ENCODE measurements around the gene ITGB6. TPM values are rescaled to one million over a fixed set of nuclear protein-coding genes. Genes with fewer than 3 reads are reported as not detected.

The ITGB6 gene
- total and polyA plus RNA-seq, 10 of the 15 experiments (the other 5 are each of a cell fraction or from before 2014, with no cell fraction given) = 0.04 TPM; not detected in 9

DNA sequence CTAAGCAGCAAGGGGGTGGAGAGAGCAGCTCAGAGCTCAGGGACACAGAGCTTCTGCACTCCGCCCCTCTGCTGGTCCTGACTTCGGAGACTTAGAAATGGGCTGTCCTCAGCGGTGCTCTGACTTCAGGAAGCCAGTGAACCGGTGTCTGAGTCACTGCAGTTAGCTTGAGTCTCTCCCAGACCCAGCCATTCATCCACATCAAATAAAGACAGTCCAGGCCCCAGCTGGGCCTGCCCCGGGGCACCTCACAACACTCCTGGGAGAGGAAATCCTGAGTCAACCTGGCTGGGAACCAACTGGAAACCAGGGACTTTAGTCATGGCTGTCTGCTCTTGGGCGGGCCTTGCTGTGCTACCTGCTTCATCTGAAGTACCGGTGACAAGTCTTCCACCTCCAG lies 5.4 kb upstream of the ITGB6 start:
- Histone ChIP-seq H3K79me2 (ENCODE audit: control insufficient read depth, insufficient read depth, low read length) (no peaks in the 10 kb centered on the region), H3K4me1 (ENCODE audit: control insufficient read depth, insufficient read depth, low read length) (peaks cover 31% of the 10 kb centered on the region), H2AFZ (ENCODE audit: control insufficient read depth, low read depth, low read length) (no peak overlapping the region), H3K27me3 (replicated peaks in 1 of 2; ENCODE audit: control insufficient read depth in 2 of 2, insufficient read depth in 2 of 2, low read length in 1 of 2) (no peaks in the 10 kb centered on the region), H3K9ac (ENCODE audit: control insufficient read depth, insufficient read depth, low read length) (no peak overlapping the region), H3K27ac (ENCODE audit: control insufficient read depth, insufficient read depth) (no peak overlapping the region), H3K9me3 (replicated peaks; ENCODE audit: control insufficient read depth, insufficient read depth, low read length) (peaks cover 2% of the 10 kb centered on the region; the same call in 2 of the 3 replicates), H3K4me3 (no peak overlapping the region), H4K20me1 (ENCODE audit: control insufficient read depth, insufficient read depth) (no peaks in the 10 kb centered on the region), H3K36me3 (ENCODE audit: control insufficient read depth in 2 of 2, insufficient read depth in 2 of 2, low read length in 1 of 2) (no peaks in the 10 kb centered on the region; a peak in 1 of 4 replicates), H3K4me2 (ENCODE audit: control insufficient read depth, insufficient read depth) (no peak overlapping the region)
- ChIA-PET CTCF (interaction anchor here (1.0 to 1.9 kb wide), 2 partner anchors 65 to 95 kb away, joined by 3 to 8 read pairs; no protein-coding TSS in a partner anchor), RAD21 (ENCODE audit: unreplicated experiment) (interaction anchor here (0.7 kb wide), 1 partner anchor 95 kb away, joined by 3 read pairs; no protein-coding TSS in a partner anchor), POLR2A (no interaction called here), SMC1A (ENCODE audit: uncharacterized antibody, unreplicated experiment) (no interaction called here)
- no TSS peak for BruUV-seq (replicated peaks)
- in situ Hi-C loops (cut with MboI) (no loop called here), intact Hi-C loops (cut with micrococcal nuclease; ENCODE audit: unreplicated experiment) (loop anchor here (5.0 to 10.0 kb wide), 2 partner anchors 38 to 311 kb away; no protein-coding TSS in a partner anchor)
- no peak for ATAC-seq
- FAIRE-seq = no peak
- no peak for DNase-seq (ENCODE audit: low read depth, low spot score)
- WGBS (ENCODE audit: insufficient coverage, insufficient replicate concordance, low lambda C conversion rate, missing lambda C conversion rate) = 98% methylated on average over 7 of the region's 7 CpGs
- TF ChIP-seq, protein P1, sequence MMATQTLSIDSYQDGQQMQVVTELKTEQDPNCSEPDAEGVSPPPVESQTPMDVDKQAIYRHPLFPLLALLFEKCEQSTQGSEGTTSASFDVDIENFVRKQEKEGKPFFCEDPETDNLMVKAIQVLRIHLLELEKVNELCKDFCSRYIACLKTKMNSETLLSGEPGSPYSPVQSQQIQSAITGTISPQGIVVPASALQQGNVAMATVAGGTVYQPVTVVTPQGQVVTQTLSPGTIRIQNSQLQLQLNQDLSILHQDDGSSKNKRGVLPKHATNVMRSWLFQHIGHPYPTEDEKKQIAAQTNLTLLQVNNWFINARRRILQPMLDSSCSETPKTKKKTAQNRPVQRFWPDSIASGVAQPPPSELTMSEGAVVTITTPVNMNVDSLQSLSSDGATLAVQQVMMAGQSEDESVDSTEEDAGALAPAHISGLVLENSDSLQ (IDR thresholded peaks at IDR 0.05) = no peak
- no peak for TF ChIP-seq LARP7 (IDR thresholded peaks at IDR 0.05)
- no peak for TF ChIP-seq SUPT20H (IDR thresholded peaks at IDR 0.05; ENCODE audit: borderline replicate concordance, control insufficient read depth, low read depth, low read length)
- TF ChIP-seq SMC3 (IDR thresholded peaks at IDR 0.05; ENCODE audit: borderline replicate concordance, low read length) = no peak; the same call in 1 of the 2 replicates
- TF ChIP-seq ZSCAN29 (IDR thresholded peaks at IDR 0.05) = no peak
- TF ChIP-seq NFYA (IDR thresholded peaks at IDR 0.05; ENCODE audit: borderline replicate concordance, low read depth, low read length) = no peak
- TF ChIP-seq STAT1 (conservative IDR thresholded peaks at IDR 0.05) = no peak
- TF ChIP-seq, protein P2, sequence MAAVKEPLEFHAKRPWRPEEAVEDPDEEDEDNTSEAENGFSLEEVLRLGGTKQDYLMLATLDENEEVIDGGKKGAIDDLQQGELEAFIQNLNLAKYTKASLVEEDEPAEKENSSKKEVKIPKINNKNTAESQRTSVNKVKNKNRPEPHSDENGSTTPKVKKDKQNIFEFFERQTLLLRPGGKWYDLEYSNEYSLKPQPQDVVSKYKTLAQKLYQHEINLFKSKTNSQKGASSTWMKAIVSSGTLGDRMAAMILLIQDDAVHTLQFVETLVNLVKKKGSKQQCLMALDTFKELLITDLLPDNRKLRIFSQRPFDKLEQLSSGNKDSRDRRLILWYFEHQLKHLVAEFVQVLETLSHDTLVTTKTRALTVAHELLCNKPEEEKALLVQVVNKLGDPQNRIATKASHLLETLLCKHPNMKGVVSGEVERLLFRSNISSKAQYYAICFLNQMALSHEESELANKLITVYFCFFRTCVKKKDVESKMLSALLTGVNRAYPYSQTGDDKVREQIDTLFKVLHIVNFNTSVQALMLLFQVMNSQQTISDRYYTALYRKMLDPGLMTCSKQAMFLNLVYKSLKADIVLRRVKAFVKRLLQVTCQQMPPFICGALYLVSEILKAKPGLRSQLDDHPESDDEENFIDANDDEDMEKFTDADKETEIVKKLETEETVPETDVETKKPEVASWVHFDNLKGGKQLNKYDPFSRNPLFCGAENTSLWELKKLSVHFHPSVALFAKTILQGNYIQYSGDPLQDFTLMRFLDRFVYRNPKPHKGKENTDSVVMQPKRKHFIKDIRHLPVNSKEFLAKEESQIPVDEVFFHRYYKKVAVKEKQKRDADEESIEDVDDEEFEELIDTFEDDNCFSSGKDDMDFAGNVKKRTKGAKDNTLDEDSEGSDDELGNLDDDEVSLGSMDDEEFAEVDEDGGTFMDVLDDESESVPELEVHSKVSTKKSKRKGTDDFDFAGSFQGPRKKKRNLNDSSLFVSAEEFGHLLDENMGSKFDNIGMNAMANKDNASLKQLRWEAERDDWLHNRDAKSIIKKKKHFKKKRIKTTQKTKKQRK (IDR thresholded peaks at IDR 0.05; ENCODE audit: low read depth, low read length) = no peak
- TF ChIP-seq NR2C1 (IDR thresholded peaks at IDR 0.05) = no peak
- no peak for TF ChIP-seq IKZF1 (conservative IDR thresholded peaks at IDR 0.05)
- no peak for TF ChIP-seq NFIC (IDR thresholded peaks at IDR 0.05; ENCODE audit: low read depth, low read length)
- no peak for TF ChIP-seq JUNB (IDR thresholded peaks at IDR 0.05)
- TF ChIP-seq, protein P3, sequence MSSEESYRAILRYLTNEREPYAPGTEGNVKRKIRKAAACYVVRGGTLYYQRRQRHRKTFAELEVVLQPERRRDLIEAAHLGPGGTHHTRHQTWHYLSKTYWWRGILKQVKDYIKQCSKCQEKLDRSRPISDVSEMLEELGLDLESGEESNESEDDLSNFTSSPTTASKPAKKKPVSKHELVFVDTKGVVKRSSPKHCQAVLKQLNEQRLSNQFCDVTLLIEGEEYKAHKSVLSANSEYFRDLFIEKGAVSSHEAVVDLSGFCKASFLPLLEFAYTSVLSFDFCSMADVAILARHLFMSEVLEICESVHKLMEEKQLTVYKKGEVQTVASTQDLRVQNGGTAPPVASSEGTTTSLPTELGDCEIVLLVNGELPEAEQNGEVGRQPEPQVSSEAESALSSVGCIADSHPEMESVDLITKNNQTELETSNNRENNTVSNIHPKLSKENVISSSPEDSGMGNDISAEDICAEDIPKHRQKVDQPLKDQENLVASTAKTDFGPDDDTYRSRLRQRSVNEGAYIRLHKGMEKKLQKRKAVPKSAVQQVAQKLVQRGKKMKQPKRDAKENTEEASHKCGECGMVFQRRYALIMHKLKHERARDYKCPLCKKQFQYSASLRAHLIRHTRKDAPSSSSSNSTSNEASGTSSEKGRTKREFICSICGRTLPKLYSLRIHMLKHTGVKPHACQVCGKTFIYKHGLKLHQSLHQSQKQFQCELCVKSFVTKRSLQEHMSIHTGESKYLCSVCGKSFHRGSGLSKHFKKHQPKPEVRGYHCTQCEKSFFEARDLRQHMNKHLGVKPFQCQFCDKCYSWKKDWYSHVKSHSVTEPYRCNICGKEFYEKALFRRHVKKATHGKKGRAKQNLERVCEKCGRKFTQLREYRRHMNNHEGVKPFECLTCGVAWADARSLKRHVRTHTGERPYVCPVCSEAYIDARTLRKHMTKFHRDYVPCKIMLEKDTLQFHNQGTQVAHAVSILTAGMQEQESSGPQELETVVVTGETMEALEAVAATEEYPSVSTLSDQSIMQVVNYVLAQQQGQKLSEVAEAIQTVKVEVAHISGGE (CRISPR knock-in tag; IDR thresholded peaks at IDR 0.05) = no peak

All from GM12878 (cell line).